H1 (cell line): ENCODE measurements around the gene GREB1L. TPM values are rescaled to one million over a fixed set of nuclear protein-coding genes. Genes with fewer than 3 reads are reported as not detected.

Source experiments
- CHD7 ChIP-seq: fragments of 300-600 bp; sonication (generic); IDR thresholded peaks from 2 replicates; pipeline ENCODE4 v1.7.1; 2012; ENCODE audit warnings: low read length, moderate library complexity, mild to moderate bottlenecking, inconsistent platforms; ENCODE audit not compliant: insufficient replicate concordance
- polyA plus RNA-seq, 7 experiments: library from polyadenylated mRNA; depleted of rRNA in 3 of 7; stranded (reverse) in 5 of 7; unstranded in 2 of 7; fragments of >200 nt in 5 of 7; fragments of 200-250 nt in 2 of 7; gene quantifications; 1 replicate in 5 of 7; 2 replicates in 1 of 7; 4 replicates in 1 of 7; pipeline versions ENCODE4 v1.2.1 to v1.2.3, GENCODE V29; 2011 to 2013; ENCODE audit warnings: missing spikeins in 2 of 7, mixed read lengths in 2 of 7
- total RNA-seq: library from RNA; stranded (reverse); fragmentation: NEBNext Ultra II Directional; extraction: Animal tissue kit (Norgen Biotek cat#: 25700); gene quantifications from 2 replicates; pipeline ENCODE4 v1.2.1, GENCODE V29; 2021

Gene GREB1L
- total and polyA plus RNA-seq, 2 of the 8 experiments (the other 6 are each of a cell fraction or from before 2014, with no cell fraction given): 0.34 to 1.6 TPM

GRCh38 chr18:21550510-21550970, 308.5 kb downstream of the GREB1L start (continued):
- no peak for TF ChIP-seq CHD7
